ENCODE results near the gene TMEM50A. TPM values are rescaled to one million over a fixed set of nuclear protein-coding genes. Genes with fewer than 3 reads are reported as not detected.
"Not testable (repeated sequence)": the region's sequence is repeated elsewhere in the genome, so short reads cannot be mapped to it uniquely, and the experiment has no call there.

Gene TMEM50A
- total RNA-seq, 1 experiment from 2014 or later: 124 TPM

- not testable (repeated sequence) for DNase-seq (ENCODE audit: low read depth)
These were observed 1.2 kb upstream of the TMEM50A start for GRCh38 chr1:25336922-25337354.

GRCh38 chr1:25337483-25338187 lies 499 bp upstream of the TMEM50A start:
- DNase-seq (ENCODE audit: low read depth): not testable (repeated sequence)

- no peak for DNase-seq (ENCODE audit: low read depth)
These were observed 852 bp downstream of the TMEM50A start for GRCh38 chr1:25338986-25339385.

- no peak for DNase-seq (ENCODE audit: low read depth)
These were observed 3.6 kb downstream of the TMEM50A start for GRCh38 chr1:25341746-25342145.

GRCh38 chr1:25342846-25343245 lies 4.7 kb downstream of the TMEM50A start:
- no peak for DNase-seq (ENCODE audit: low read depth)

- DNase-seq (ENCODE audit: low read depth): peak; percentile 93
These were observed 5.7 kb downstream of the TMEM50A start for GRCh38 chr1:25343872-25344271.

DNA sequence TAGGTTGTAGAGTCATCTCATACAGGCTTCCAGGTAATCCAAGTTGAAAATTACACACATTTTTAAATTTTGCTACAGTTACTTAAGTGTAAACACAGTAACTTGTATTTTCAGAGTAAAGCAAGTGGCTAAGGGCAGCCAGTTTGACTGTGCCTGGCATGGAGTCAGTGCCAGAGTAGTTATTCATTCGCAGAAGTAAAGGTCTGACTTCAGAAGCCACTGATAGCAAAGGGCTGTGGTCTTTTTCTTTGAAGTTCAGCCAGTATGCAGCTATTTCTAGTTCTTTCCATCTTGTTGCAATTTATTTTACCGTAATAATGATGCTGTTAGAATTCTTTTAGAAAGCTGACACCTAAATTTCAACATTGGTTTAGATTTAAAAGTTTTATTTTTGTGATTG lies 9.4 kb downstream of the TMEM50A start:
- DNase-seq (ENCODE audit: low read depth): no peak

DNA sequence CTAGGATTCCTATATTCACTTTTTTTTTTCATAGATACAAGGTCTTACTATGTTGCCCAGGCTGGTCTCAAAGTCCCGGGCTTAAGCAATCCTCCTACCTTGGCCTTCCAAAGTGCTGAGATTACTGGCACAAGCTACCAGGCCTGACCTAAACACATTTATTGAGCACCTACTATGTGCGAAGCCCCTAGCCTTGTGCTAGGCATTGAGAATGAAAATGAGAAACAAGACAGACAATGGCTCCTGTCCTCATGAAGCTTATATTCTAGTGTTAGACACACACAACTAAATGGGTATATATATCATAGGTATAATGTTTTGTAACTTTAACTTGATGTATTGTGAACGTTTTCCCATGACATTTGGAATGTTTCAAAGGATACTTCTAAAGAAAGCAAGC lies 11.5 kb downstream of the TMEM50A start:
- DNase-seq (ENCODE audit: low read depth): no peak

GRCh38 chr1:25355841-25356395 lies 17.8 kb downstream of the TMEM50A start:
- no peak for DNase-seq (ENCODE audit: low read depth)

GRCh38 chr1:25356441-25356840 lies 18.3 kb downstream of the TMEM50A start:
- DNase-seq (ENCODE audit: low read depth): no peak

- no peak for DNase-seq (ENCODE audit: low read depth)
These were observed 18.7 kb downstream of the TMEM50A start for GRCh38 chr1:25356848-25357247.

GRCh38 chr1:25360596-25361581 lies 22.8 kb downstream of the TMEM50A start:
- DNase-seq (ENCODE audit: low read depth): peak; percentile 78

- no peak for DNase-seq (ENCODE audit: low read depth)
These were observed 23.8 kb downstream of the TMEM50A start for GRCh38 chr1:25361901-25362300.

DNA sequence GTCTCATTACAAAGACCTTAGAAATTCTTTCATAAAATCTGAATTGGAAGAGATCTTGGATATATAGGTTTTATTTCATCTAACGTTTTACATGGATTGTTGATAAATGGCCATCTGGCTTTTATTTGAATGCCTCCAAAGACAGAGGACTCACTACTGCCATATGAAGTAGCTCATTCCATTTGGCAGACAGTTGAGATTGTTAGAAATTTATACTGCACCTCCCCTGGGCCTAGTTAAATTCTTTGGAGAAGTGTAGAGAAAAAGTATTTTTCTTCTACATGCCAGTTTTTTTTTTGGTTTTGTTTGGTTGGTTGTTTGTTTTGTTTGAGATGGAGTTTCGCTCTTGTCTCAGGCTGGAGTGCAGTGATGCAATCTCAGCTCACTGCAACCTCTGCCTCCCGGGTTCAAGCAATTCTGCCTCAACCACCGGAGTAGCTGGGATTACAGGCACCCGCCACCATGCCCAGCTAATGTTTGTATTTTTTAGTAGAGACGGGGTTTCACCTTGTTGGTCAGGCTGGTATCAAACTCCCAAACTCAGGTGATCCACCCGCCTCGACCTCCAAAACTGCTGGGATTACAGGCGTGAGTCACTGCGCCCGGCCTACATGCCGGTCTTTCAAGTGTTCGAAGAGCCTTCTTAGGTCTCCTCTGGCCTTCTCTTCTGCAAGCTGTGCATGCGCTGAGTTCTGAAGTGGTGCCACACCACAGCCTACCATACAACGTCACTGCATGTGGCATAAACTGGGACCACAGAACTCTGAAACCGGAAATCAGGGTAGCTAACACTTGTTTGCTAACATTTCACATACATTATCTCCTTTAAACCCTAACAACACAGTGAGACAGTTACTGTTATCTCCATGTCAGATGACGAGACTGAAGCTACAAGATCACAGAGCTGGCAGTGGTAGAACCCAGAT lies 24.8 kb downstream of the TMEM50A start:
- not testable (repeated sequence) for DNase-seq (ENCODE audit: low read depth)

- no peak for DNase-seq (ENCODE audit: low read depth)
These were observed 31.1 kb downstream of the TMEM50A start for GRCh38 chr1:25369241-25369640.

GRCh38 chr1:25369691-25370271 lies 31.6 kb downstream of the TMEM50A start:
- not testable (repeated sequence) for DNase-seq (ENCODE audit: low read depth)

GRCh38 chr1:25371757-25372156 lies 33.6 kb downstream of the TMEM50A start:
- peak; percentile 19 for DNase-seq (ENCODE audit: low read depth)

DNA sequence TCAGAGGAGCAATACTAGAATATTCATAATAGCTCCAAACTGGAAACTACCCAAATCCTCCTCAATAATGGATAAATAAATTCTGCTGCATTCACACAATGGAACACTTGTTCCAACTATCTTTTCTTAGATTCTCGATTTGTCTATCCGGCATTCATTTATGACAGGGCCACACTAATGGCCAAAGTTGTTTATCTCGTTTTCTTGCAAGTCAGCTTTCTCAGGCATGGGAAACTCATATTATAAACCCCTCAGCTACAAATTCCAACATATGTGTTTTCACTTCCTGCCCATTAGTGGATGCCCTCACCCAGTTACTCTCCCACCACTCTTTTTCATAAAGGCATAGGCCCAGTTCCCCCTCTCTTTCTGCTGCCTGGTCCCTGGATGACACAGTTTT lies 40.2 kb downstream of the TMEM50A start:
- DNase-seq (ENCODE audit: low read depth): not testable (repeated sequence)

- DNase-seq (ENCODE audit: low read depth): not testable (repeated sequence)
These were observed 44.4 kb downstream of the TMEM50A start for GRCh38 chr1:25382543-25382942.

DNA sequence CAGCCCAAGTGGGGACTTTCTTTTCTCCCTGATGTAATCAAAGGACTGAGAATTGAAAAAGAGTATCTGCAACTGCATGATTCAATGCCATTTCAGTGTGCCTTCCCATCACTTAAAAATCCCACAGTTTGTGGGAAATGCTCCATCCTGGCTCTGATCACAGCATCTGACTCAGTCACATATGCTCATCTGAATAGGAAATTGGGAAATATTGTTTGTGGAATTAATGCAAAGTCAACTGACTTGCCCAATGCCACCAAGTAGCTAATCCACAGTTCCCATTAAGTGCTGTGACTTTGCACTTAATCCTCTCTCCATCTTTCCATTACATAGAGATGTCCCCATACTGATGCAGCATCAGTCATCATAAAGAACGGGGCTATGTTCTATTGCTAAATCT lies 45.0 kb downstream of the TMEM50A start:
- not testable (repeated sequence) for DNase-seq (ENCODE audit: low read depth)

DNA sequence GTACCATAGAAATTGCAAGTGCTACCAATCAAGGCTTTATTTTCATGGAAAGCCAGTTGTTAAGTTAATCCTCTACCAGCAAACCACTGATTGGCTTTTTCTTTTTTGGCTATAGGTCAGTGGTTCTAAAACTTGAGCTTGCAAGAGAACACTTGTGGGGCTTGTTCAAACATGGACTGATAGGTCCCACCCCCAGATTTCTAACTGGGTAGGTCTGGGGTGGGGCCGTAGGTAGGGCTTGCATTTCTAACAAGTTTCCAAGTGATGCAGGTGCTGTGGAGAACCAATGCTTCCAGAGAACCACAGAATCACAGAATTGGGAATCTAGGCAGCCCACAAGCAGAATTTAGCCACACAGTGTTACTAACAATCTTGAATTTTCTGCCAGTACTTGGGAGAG lies 45.7 kb downstream of the TMEM50A start:
- not testable (repeated sequence) for DNase-seq (ENCODE audit: low read depth)

All from RPMI7951 (cell line).